ENCODE data around the gene FBXL7.

- TF ChIP-seq EP300 (IDR thresholded peaks at IDR 0.05; ENCODE audit: borderline replicate concordance) (no peak), NFIC (IDR thresholded peaks at IDR 0.05) (no peak), TCF12 (IDR thresholded peaks at IDR 0.05; ENCODE audit: low read depth) (no peak)
These were observed 333.4 kb downstream of the FBXL7 start for GRCh38 chr5:15833365-15833764.

Data from Ishikawa (cell line).